Activated T-cell treated with anti-CD3 and anti-CD28 coated beads for 1 hour (primary cell): ENCODE measurements around the gene OR6C6.
"Not testable (repeated sequence)": the region's sequence is repeated elsewhere in the genome, so short reads cannot be mapped to it uniquely, and the experiment has no call there.

Experiments used
- DNase-seq: peaks from one replicate; pipeline ENCODE4 v3.0.0-alpha.2; 2020; ENCODE audit warnings: low read depth

The OR6C6 gene

DNA sequence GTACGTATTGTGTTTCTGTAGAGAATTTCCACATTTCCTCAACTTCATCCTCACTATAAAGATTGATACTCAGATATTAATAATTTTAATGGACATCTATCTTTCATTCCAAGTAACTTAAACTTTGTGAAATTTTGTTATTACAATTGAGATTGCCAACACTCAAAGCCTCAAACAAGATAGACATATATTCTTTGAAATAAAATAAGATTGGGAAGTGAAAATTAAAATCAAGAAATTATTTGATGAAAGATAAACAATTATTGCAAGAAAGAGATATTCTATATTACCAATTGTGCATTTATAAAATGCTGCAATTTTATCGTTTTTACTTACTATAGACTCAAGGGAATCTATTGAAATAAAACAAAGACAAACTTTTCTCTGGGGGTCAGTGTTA lies at the start of gene OR6C6:
TSS of gene OR6C6 (minus strand) at position 101 of the 400 bp plus-strand sequence. CDS start 1,337 bp downstream, outside the sequence.
- DNase-seq: no peak

DNA sequence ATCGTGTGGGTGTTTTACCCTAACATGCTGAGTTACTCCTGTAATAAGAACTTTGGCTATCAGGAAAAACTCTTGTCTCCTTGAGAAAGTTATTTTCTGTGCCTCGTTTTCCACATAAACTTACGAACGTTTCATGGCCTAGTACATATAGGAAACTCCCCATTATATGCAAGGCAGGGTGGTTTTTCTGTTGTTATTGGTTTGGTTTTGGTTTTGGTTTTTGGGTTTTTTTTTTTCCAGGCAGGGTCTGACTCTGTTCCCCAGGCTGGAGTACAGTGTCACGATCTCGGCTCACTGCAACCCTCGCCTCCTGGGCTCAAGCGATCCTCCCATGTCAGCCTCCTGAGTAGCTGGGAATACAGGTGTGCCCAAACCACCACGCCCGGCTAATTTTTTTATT lies 39.6 kb upstream of the OR6C6 start:
- DNase-seq: no peak

DNA sequence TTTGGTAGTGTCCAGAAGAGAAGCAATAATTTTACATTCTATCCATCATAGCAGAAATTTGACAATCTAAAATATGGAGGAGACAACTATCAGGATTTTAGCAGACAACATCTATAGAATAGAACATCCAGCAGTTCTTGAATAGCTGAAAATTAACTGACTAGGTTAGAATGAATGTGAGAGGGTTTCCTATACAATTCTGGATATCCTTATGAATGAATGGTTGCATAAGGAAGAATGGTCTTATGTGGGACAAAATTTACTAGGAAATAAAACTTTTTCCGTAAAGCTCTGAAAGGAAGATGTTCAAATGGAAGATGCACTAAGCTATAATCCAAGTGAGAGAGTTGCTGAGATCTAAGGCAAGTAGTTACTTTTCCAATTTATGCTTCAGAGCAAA lies 34.1 kb upstream of the OR6C6 start, which contains the start of gene OR6C3:
TSS of gene OR6C3 (plus strand) at position 301 of the 400 bp plus-strand sequence. CDS start 955 bp downstream, outside the sequence.
- no peak for DNase-seq

DNA sequence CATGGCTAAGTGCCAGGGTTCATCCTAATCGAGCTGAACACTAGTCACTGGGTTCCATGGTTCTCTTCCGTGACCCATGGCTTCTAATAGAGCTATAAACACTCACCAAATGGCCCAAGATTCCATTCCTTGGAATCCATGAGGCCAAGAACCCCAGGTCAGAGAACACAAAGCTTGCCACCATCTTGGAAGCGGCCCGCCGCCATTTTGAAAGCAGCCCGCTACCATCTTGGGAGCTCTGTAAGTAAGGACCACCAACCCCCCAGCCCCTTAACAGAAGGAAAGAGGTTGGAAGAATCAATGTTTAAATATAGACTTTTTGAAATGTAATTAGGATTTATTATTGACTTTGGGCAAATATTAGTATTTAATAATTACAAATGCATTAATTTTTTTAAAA lies 29.4 kb upstream of the OR6C6 start:
- not testable (repeated sequence) for DNase-seq

GRCh38 chr12:55320201-55320600 lies 23.8 kb upstream of the OR6C6 start:
- no peak for DNase-seq

DNA sequence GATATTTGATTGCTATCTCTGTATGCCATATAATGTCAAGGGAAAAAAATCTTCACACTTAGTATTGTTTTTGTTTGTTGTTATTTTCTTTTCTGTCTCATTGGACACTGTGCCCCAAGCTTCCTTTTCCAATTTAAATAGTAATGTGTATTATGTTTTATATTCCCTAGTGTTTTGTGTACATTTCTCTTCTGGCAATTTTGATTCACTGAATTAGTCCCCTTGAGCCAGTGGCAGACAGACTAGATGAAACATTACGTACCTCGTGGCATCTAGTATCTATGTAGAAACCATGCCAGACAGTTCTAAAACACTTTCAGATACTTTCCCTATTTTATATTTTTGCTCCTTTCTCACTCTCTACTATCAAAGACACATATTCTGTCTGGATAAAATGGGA lies 17.7 kb upstream of the OR6C6 start, which contains the start of gene OR6C1:
TSS of gene OR6C1 (plus strand) at position 301 of the 400 bp plus-strand sequence. CDS start 6,257 bp downstream, outside the sequence.
- no peak for DNase-seq

DNA sequence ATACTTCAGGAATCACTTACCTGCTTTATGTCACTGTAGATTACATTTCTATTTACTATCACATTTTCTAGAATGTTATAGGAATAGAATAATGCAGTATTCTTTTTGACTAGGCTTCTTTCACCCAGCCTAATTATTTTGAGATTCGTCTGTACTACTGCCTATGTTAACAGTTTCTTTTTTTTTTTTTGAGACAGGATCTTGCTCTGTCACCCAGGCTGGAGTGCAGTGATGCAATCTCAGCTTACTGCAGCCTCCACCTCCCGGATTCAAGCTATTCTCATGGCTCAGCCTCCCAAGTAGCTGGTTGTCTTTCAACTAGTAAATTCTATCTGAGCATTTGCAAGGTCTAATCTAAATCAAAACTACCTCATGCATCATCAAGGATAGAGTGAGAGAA lies 6.4 kb downstream of the OR6C6 start:
- no peak for DNase-seq

DNA sequence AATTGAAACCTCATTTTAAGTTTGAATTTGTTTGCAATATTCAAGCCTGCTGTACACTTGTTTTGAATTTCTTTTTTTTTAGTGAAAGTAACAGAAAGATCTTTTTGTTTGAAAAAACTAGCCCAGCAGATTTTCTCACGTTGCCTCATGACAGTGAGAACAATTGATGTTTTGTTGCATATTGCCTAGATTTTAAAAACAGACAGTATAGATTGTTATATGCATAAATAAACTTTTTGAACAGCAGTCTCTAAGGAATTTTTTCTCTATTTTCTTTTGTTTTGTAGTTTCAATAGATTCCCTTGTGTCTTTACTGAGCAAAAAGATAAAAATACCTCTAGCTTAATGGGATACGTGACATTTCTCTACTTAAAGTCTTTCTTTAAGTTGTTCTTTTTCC lies 15.4 kb downstream of the OR6C6 start:
- DNase-seq: no peak

- DNase-seq: no peak
Observed at GRCh38 chr12:55258303-55258702, 38.1 kb downstream of the OR6C6 start.

DNA sequence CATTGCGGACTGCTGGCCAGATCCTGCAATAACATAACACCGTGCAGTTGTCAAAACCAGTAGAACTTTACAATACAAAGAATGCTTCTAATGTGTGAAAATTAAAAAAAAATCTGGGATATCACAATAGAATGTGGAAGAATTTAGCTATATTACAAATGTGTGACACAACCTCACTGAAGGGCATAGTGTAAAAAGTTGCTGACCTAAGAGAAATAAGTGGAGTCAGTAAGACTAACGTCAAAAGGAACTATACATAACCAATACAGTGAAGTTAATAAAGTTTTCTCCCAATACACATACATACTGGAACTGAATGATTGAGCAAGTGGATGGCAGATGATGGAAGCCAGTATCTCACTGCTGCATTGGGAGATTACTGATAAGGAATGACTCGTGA lies 39.5 kb downstream of the OR6C6 start:
- DNase-seq: no peak

DNA sequence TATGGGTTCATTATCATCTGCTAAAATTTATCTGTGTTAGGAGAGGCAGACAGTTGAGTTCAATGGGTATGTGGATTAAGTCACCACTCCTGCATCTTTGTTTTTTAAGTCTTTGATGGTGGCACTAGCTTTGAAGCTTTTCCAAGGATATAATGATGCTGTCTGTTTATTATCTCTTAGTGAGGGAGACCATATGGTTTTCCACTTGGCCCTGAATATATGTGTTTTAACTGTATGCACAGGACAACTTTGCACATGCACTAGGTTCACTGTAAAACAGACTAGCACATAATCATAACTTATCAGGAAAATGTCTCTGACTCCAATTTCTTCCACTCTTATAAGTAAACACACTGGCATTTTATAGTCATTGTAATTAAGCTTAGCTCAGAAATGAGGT lies 43.1 kb downstream of the OR6C6 start:
- no peak for DNase-seq

GRCh38 chr12:55250944-55251343 lies 45.4 kb downstream of the OR6C6 start:
- DNase-seq: no peak

- DNase-seq: no peak
Observed at GRCh38 chr12:55246159-55246558, 50.2 kb downstream of the OR6C6 start.

GRCh38 chr12:55244309-55244708 lies 52.1 kb downstream of the OR6C6 start, which contains the start of gene OR6C74:
Gene OR6C74 (plus strand): TSS chr12:55244609. CDS start chr12:55247288, 2,679 bp downstream.
- DNase-seq: no peak
